ENCODE measurements around the gene TMED10. TPM values are rescaled to one million over a fixed set of nuclear protein-coding genes. Genes with fewer than 3 reads are reported as not detected.

Gene TMED10
- total and polyA plus RNA-seq, 2 of the 13 experiments (the other 11 are each of a cell fraction or from before 2014, with no cell fraction given): 311 to 377 TPM

GRCh38 chr14:75126121-75126544, 50.3 kb downstream of the TMED10 start (continued):
- TF ChIP-seq ARID5B (CRISPR knock-in tag; IDR thresholded peaks at IDR 0.05) (no peak), SMYD3 (CRISPR knock-in tag; IDR thresholded peaks at IDR 0.05) (0 out of 2 replicates have a peak, but pooled peaks have one; percentile 26), THAP8 (CRISPR knock-in tag; IDR thresholded peaks at IDR 0.05; ENCODE audit: borderline replicate concordance) (no peak), CHD4 (IDR thresholded peaks at IDR 0.05; ENCODE audit: borderline replicate concordance, low read length) (no peak), ZNF570 (CRISPR knock-in tag; IDR thresholded peaks at IDR 0.05; ENCODE audit: borderline replicate concordance) (no peak), ZNF512 (CRISPR knock-in tag; IDR thresholded peaks at IDR 0.05) (no peak)
